HepG2 (cell line): ENCODE measurements around the gene NCOA7. TPM values are rescaled to one million over a fixed set of nuclear protein-coding genes. Genes with fewer than 3 reads are reported as not detected.

Experiments
- CBX2 ChIP-seq, 2 experiments: fragments of 200-600 bp in 1 of 2; sonication (generic); formaldehyde crosslinking in 1 of 2; IDR thresholded peaks; 2 replicates each; pipeline versions ENCODE4 v1.7.0 to v1.8.1; 2018 to 2022; ENCODE audit warnings: low read depth in 2 of 2, low read length in 1 of 2, mild to moderate bottlenecking in 1 of 2, missing genetic modification reagents in 1 of 2
- MED1 ChIP-seq: sonication (generic); formaldehyde crosslinking; IDR thresholded peaks from 2 replicates; pipeline ENCODE4 v1.4.0; 2020; ENCODE audit warnings: missing genetic modification reagents
- MLXIP ChIP-seq: sonication (generic); formaldehyde crosslinking; IDR thresholded peaks from 2 replicates; pipeline ENCODE4 v1.9.0; 2021; ENCODE audit warnings: missing genetic modification reagents, borderline replicate concordance
- STAT6 ChIP-seq: sonication (generic); formaldehyde crosslinking; IDR thresholded peaks from 2 replicates; pipeline ENCODE4 v1.4.0; 2020; ENCODE audit warnings: missing genetic modification reagents, mild to moderate bottlenecking, borderline replicate concordance
- ZNF460 ChIP-seq: sonication (generic); formaldehyde crosslinking; IDR thresholded peaks from 2 replicates; pipeline ENCODE4 v1.5.1; 2020; ENCODE audit warnings: missing genetic modification reagents, mild to moderate bottlenecking, borderline replicate concordance
- ZNF549 ChIP-seq: sonication (generic); formaldehyde crosslinking; IDR thresholded peaks from 2 replicates; pipeline ENCODE4 v1.5.0; 2020; ENCODE audit warnings: missing genetic modification reagents
- ZSCAN29 ChIP-seq: sonication (generic); formaldehyde crosslinking; conservative IDR thresholded peaks from 2 replicates; pipeline ENCODE4 v1.4.0; 2020; ENCODE audit warnings: mild to moderate bottlenecking, missing genetic modification reagents
- ZSCAN9 ChIP-seq: IDR thresholded peaks from 2 replicates; pipeline ENCODE4 v1.6.1; 2016; ENCODE audit warnings: borderline replicate concordance
- polyA plus RNA-seq, 8 experiments: library from polyadenylated mRNA; depleted of rRNA in 3 of 8; stranded (reverse) in 7 of 8; unstranded in 1 of 8; fragments of >200 nt; fragmentation: Illumina TruSeq in 4 of 8; extraction: Trizol in 4 of 8; gene quantifications; 2 replicates each; pipeline versions ENCODE4 v1.2.1 to v1.2.3, GENCODE V29; 2011 to 2016; ENCODE audit warnings: low read depth in 4 of 8, missing spikeins in 1 of 8, mixed read lengths in 1 of 8; ENCODE audit not compliant: insufficient read depth in 1 of 8
- total RNA-seq, 5 experiments: library from RNA; depleted of rRNA; stranded (reverse); fragments of >200 nt; fragmentation: Illumina TruSeq; extraction: Trizol; gene quantifications; 2 replicates each; pipeline ENCODE4 v1.2.3, GENCODE V29; 2016; ENCODE audit warnings: low read depth in 1 of 5

Gene NCOA7
- total and polyA plus RNA-seq, 2 of the 13 experiments (the other 11 are each of a cell fraction or from before 2014, with no cell fraction given): 13.6 to 20.8 TPM

- no peak for TF ChIP-seq STAT6
- peak; percentile 85; the same call in 1 of the 2 replicates for TF ChIP-seq CBX2 (IDR thresholded peaks at IDR 0.05; ENCODE audit: low read depth, low read length)
- TF ChIP-seq CBX2 (CRISPR knock-in tag; IDR thresholded peaks at IDR 0.05; ENCODE audit: low read depth): 0 out of 2 replicates have a peak, but pooled peaks have one; percentile 23
- TF ChIP-seq ZNF549 (CRISPR knock-in tag): no peak
- peak; percentile 82 for TF ChIP-seq ZSCAN29 (CRISPR knock-in tag)
- TF ChIP-seq ZNF460: no peak
- no peak for TF ChIP-seq ZSCAN9 (CRISPR knock-in tag)
- TF ChIP-seq MED1: no peak
- 0 out of 2 replicates have a peak, but pooled peaks have one; percentile 39 for TF ChIP-seq MLXIP (CRISPR knock-in tag)
These were observed 42.2 kb upstream of the NCOA7 start (continued) for GRCh38 chr6:125748406-125749172.
